ENCODE data around the gene PFKFB3.

Gene PFKFB3

DNA sequence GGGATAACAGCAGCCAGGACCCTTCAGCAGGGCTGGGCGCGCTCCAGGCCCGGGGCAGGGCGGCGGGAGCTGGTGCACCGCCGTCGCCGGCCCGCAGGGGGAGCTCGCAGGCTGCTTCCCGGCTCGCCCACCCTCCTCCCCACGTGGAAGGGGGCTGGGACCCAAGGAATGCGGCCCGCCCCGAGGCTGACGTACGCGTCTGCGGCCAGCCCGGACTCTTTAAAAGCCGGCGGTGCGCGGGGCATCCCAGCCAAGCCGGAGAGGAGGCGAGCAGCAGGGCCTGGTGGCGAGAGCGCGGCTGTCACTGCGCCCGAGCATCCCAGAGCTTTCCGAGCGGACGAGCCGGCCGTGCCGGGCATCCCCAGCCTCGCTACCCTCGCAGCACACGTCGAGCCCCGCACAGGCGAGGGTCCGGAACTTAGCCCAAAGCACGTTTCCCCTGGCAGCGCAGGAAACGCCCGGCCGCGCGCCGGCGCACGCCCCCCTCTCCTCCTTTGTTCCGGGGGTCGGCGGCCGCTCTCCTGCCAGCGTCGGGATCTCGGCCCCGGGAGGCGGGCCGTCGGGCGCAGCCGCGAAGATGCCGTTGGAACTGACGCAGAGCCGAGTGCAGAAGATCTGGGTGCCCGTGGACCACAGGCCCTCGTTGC lies at the start of gene PFKFB3:
Gene PFKFB3, plus strand, starts transcription at position 249 of the 647 bp plus-strand sequence. Its CDS starts 329 bp downstream, at position 578.
- TF ChIP-seq, protein P1, sequence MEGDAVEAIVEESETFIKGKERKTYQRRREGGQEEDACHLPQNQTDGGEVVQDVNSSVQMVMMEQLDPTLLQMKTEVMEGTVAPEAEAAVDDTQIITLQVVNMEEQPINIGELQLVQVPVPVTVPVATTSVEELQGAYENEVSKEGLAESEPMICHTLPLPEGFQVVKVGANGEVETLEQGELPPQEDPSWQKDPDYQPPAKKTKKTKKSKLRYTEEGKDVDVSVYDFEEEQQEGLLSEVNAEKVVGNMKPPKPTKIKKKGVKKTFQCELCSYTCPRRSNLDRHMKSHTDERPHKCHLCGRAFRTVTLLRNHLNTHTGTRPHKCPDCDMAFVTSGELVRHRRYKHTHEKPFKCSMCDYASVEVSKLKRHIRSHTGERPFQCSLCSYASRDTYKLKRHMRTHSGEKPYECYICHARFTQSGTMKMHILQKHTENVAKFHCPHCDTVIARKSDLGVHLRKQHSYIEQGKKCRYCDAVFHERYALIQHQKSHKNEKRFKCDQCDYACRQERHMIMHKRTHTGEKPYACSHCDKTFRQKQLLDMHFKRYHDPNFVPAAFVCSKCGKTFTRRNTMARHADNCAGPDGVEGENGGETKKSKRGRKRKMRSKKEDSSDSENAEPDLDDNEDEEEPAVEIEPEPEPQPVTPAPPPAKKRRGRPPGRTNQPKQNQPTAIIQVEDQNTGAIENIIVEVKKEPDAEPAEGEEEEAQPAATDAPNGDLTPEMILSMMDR (IDR thresholded peaks at IDR 0.05; ENCODE audit: borderline replicate concordance, insufficient read depth, low read depth, low read length) = peak; percentile 98

DNA sequence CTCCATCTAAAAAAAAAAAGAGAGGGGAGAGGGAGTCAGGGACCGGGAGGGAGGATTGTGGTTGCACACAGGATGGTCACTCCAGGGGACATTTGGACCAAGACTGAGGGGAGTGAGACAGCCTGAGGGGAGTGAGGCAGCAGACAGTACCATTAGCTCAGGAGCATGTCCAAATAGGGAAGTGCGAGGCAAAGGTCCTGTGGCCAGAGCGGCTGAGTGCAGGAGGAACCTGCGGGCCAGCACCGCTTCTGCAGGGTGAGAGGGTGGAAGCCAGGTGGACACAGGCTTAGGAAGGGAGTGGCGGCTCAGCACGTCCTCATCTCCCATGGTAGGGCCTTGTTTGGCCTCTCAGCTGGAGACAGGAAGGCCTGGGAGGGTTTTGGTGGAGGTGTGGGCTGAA lies 48.9 kb upstream of the PFKFB3 start:
- TF ChIP-seq, protein P1 (IDR thresholded peaks at IDR 0.05; ENCODE audit: borderline replicate concordance, insufficient read depth, low read depth, low read length) = no peak
- no peak overlapping the region for H3K4me3 ChIP-seq (ENCODE audit: low read depth, low read length)

More for the DNA sequence above, at the start of gene PFKFB3:
- peak within 1 kb of the TSS; percentile 67 for H3K4me3 ChIP-seq (ENCODE audit: low read depth, low read length)

DNA sequence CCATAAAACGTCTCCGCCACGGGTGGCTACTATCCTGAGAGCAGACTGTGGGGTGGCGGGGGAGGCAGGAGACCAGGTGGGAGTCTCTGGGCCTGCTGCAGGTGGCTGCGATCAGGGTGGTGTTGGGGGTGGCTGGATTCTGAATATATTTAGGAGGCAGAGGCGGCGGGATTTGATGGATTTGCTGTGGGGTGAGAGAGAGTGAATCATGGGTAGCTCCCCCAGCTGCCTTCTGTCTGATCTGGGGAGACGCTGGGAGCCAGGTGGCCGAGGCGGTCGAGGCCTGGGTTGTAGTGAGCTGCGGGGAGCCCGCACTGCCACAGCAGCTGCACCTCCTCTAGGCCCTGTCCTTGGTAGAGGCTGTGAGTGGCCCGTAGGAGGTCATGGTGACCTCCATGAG lies 48.2 kb upstream of the PFKFB3 start:
- H3K4me3 ChIP-seq (ENCODE audit: low read depth, low read length) = no peak overlapping the region
- TF ChIP-seq, protein P1 (IDR thresholded peaks at IDR 0.05; ENCODE audit: borderline replicate concordance, insufficient read depth, low read depth, low read length) = no peak

DNA sequence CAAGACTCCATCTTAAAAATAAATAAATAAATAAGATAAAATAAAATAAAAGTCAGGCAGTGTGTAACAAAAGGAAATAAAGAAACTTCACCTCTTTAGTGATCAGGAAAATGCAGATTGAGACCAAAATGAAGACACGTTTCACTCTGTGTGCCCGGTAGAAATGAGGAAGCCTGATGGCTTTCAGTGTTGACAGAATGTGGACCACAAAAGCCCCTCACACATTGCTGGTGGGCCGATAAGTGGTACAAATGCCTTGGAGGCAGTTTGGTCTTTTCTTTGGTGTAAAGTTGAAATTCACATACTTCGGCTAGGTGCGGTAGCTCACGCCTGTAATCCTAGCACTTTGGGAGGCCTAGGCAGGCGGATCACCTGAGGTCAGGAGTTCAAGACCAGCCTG lies 44.5 kb upstream of the PFKFB3 start:
- TF ChIP-seq, protein P1 (IDR thresholded peaks at IDR 0.05; ENCODE audit: borderline replicate concordance, insufficient read depth, low read depth, low read length) = no peak
- H3K4me3 ChIP-seq (ENCODE audit: low read depth, low read length) = no peak overlapping the region

DNA sequence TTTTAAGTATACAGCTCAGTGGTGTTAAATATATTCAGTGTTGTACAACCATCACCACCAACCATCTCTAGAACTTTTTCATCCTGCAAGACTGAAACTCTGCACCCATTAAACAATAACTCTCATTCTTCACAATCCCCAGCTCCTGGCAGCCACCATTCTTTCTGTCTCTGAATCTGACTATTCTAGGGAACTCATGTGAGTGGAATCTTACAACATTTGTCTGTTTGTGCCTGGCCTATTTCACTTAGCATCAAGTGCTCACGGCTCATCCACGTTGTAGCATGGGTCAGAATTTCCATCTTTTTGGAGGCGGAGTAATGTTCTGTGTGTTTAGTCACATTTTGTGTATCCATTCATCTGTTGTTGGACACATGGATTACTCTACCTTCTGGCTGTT lies 40.8 kb upstream of the PFKFB3 start:
- TF ChIP-seq, protein P1 (IDR thresholded peaks at IDR 0.05; ENCODE audit: borderline replicate concordance, insufficient read depth, low read depth, low read length) = no peak
- no peak overlapping the region for H3K4me3 ChIP-seq (ENCODE audit: low read depth, low read length)

DNA sequence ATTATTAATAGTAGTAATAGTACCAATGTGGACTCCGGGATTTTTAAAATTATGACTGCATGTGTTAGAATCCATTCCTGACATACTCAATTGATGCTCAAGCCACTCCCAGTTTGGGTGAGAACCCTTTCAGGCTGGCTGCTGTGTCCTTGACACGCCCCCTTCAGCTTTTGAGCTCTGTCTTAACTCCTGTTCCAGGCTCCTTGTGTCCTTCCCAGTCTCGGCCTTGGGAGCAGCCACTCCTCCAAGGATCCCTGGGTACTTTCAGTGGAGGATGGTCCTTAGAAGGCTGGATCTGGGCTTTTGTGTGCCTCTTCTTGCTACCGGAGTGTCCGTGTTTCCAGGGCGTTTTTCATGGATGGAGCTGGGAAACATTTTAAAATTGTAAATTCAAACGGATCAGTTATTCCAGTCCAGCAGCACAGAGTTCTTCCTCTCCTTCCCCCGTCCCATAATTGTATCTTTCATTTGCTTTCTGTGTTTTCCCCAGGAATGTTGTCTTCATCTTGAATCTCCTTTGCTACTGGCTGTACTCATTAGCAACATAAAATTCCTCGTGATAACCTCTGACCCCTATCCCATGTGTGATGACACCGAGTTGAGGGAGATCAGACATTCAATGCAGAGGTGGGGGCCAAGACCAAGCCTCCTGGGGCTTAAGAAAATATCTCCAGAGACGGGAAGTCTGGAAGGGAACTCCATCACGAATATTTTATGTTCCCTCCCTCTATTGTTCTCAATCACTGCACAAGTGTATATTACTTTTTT lies 40.0 kb upstream of the PFKFB3 start:
- no peak overlapping the region for H3K4me3 ChIP-seq (ENCODE audit: low read depth, low read length)
- TF ChIP-seq, protein P1 (IDR thresholded peaks at IDR 0.05; ENCODE audit: borderline replicate concordance, insufficient read depth, low read depth, low read length) = no peak
